Muscle of leg (tissue), 11 donors: Measurements from ENCODE around the gene TBC1D9B. TPM values are rescaled to one million over a fixed set of nuclear protein-coding genes. Genes with fewer than 3 reads are reported as not detected.
"Not testable (repeated sequence)": the region's sequence is repeated elsewhere in the genome, so short reads cannot be mapped to it uniquely, and the experiment has no call there.

Experiments
- DNase-seq: peaks from one replicate; pipeline ENCODE4 v3.0.0; 2013
- H3K27ac ChIP-seq: one replicate; pipeline ENCODE4 v1.5.1; 2013; ENCODE audit warnings: mild to moderate bottlenecking, low read length, control low read depth
- H3K27me3 ChIP-seq: one replicate; pipeline ENCODE4 v1.6.1; 2013; ENCODE audit warnings: low read length; ENCODE audit not compliant: control insufficient read depth, insufficient read depth
- H3K36me3 ChIP-seq: one replicate; pipeline ENCODE4 v1.6.1; 2013; ENCODE audit warnings: low read length; ENCODE audit not compliant: control insufficient read depth, insufficient read depth
- H3K4me1 ChIP-seq: one replicate; pipeline ENCODE4 v1.6.1; 2013; ENCODE audit warnings: low read length; ENCODE audit not compliant: control insufficient read depth, insufficient read depth
- H3K4me3 ChIP-seq: one replicate; pipeline ENCODE4 v1.5.1; 2013; ENCODE audit warnings: low read length, control low read depth
- H3K9me3 ChIP-seq: replicated peaks from 2 replicates; pipeline ENCODE4 v1.6.1; 2013; ENCODE audit warnings: low read depth, low read length; ENCODE audit not compliant: control insufficient read depth
- WGBS: methylation state at CpG from one replicate; pipeline ENCODE4 v1.1.5; 2013; ENCODE audit warnings: missing lambda C conversion rate; ENCODE audit not compliant: insufficient coverage; 5-methylcytosine and 5-hydroxymethylcytosine counted together
- polyA plus RNA-seq, 8 donors: library from polyadenylated mRNA; unstranded; fragments of 120-200 nt; gene quantifications; one replicate each; pipeline versions ENCODE4 v1.2.1 to v1.2.3, GENCODE V29; 2013; ENCODE audit warnings: inconsistent platforms in 1 of 8, low replicate concordance in 1 of 8; ENCODE audit not compliant: insufficient read length in 8 of 8, insufficient read depth in 1 of 8
- total RNA-seq: library from RNA; stranded (reverse); fragments of 120-200 nt; gene quantifications from one replicate; pipeline ENCODE4 v1.2.4, GENCODE V29; 2013

Gene TBC1D9B
- total and polyA plus RNA-seq, 9 donors, result 20.1 to 71.7 (median 53.8) TPM

GRCh38 chr5:179878222-179879002 lies 29.3 kb downstream of the TBC1D9B start:
- Histone ChIP-seq H3K36me3 (peaks cover 74% of the 10 kb centered on the region), H3K4me3 (no peak overlapping the region), H3K27ac (no peak overlapping the region), H3K9me3 (peaks cover 10% of the 10 kb centered on the region), H3K4me1 (no peaks in the 10 kb centered on the region), H3K27me3 (no peaks in the 10 kb centered on the region)
- no peak for DNase-seq
- 94% methylated on average over 24 of the region's 26 CpGs for WGBS

GRCh38 chr5:179876610-179876952 lies 31.1 kb downstream of the TBC1D9B start:
- no peaks in the 10 kb centered on the region for H3K27me3 ChIP-seq
- 100% methylated on average over 1 of the region's 3 CpGs for WGBS

GRCh38 chr5:179875741-179876609 lies 31.7 kb downstream of the TBC1D9B start:
- H3K36me3 ChIP-seq, result peaks cover 80% of the 10 kb centered on the region
- H3K4me1 ChIP-seq, result peaks cover 4% of the 10 kb centered on the region
- no peaks in the 10 kb centered on the region for H3K9me3 ChIP-seq
- DNase-seq, result no peak
- H3K27me3 ChIP-seq, result no peaks in the 10 kb centered on the region
- no peak overlapping the region for H3K27ac ChIP-seq
- H3K4me3 ChIP-seq, result no peak overlapping the region
- WGBS, result 93% methylated on average over 6 of the region's 16 CpGs

More at GRCh38 chr5:179876610-179876952, 31.1 kb downstream of the TBC1D9B start:
- H3K4me1 ChIP-seq, result peaks cover 4% of the 10 kb centered on the region
- peaks cover 79% of the 10 kb centered on the region for H3K36me3 ChIP-seq
- no peaks in the 10 kb centered on the region for H3K9me3 ChIP-seq
- no peak overlapping the region for H3K4me3 ChIP-seq
- no peak for DNase-seq
- no peak overlapping the region for H3K27ac ChIP-seq

- H3K4me3 ChIP-seq, result no peak overlapping the region
- peaks cover 4% of the 10 kb centered on the region for H3K4me1 ChIP-seq
- WGBS, result 94% methylated on average over 26 of the region's 28 CpGs
- H3K27me3 ChIP-seq, result no peaks in the 10 kb centered on the region
- no peak overlapping the region for H3K27ac ChIP-seq
- H3K9me3 ChIP-seq, result no peaks in the 10 kb centered on the region
- H3K36me3 ChIP-seq, result peaks cover 86% of the 10 kb centered on the region
- DNase-seq, result no peak
These were observed 33.0 kb downstream of the TBC1D9B start for GRCh38 chr5:179874536-179875292.

GRCh38 chr5:179874136-179874535 lies 33.6 kb downstream of the TBC1D9B start:
- no peaks in the 10 kb centered on the region for H3K27me3 ChIP-seq
- H3K4me3 ChIP-seq, result no peak overlapping the region
- no peaks in the 10 kb centered on the region for H3K9me3 ChIP-seq
- no peak overlapping the region for H3K27ac ChIP-seq
- 83% methylated on average over 3 of the region's 3 CpGs for WGBS
- peaks cover 4% of the 10 kb centered on the region for H3K4me1 ChIP-seq
- DNase-seq, result no peak
- H3K36me3 ChIP-seq, result peaks cover 85% of the 10 kb centered on the region

GRCh38 chr5:179873588-179874110 lies 34.0 kb downstream of the TBC1D9B start:
- no peak for DNase-seq
- no peaks in the 10 kb centered on the region for H3K9me3 ChIP-seq
- no peaks in the 10 kb centered on the region for H3K27me3 ChIP-seq
- no peak overlapping the region for H3K27ac ChIP-seq
- peaks cover 84% of the 10 kb centered on the region for H3K36me3 ChIP-seq
- no peak overlapping the region for H3K4me3 ChIP-seq
- whole genome bisulfite sequencing, result 94% methylated on average over 4 of the region's 7 CpGs
- H3K4me1 ChIP-seq, result peaks cover 4% of the 10 kb centered on the region

- H3K27ac ChIP-seq, result no peak overlapping the region
- no peak for DNase-seq
- H3K36me3 ChIP-seq, result peaks cover 81% of the 10 kb centered on the region
- no peak overlapping the region for H3K4me3 ChIP-seq
- no peaks in the 10 kb centered on the region for H3K27me3 ChIP-seq
- WGBS, result 94% methylated on average over 7 of the region's 14 CpGs
- peaks cover 4% of the 10 kb centered on the region for H3K4me1 ChIP-seq
- no peaks in the 10 kb centered on the region for H3K9me3 ChIP-seq
These were observed 34.7 kb downstream of the TBC1D9B start for GRCh38 chr5:179872828-179873575.

- Histone ChIP-seq H3K4me1 (peaks cover 4% of the 10 kb centered on the region), H3K9me3 (no peaks in the 10 kb centered on the region), H3K27ac (peak overlapping the region; percentile 20), H3K4me3 (no peak overlapping the region), H3K27me3 (no peaks in the 10 kb centered on the region), H3K36me3 (peaks cover 84% of the 10 kb centered on the region)
- 67% methylated on average over 12 of the region's 18 CpGs for WGBS
- peak; percentile 52 for DNase-seq
These were observed 35.5 kb downstream of the TBC1D9B start for GRCh38 chr5:179872055-179872827.

- not testable (repeated sequence) for H3K4me3 ChIP-seq, H3K27me3 ChIP-seq, H3K4me1 ChIP-seq, H3K9me3 ChIP-seq
- Histone ChIP-seq H3K36me3 (peaks cover 86% of the 10 kb centered on the region), H3K27ac (peak overlapping the region; percentile 6)
- no CpG with 5 or more reads among the region's 14 CpGs for WGBS
- DNase-seq, result peak; percentile 83
These were observed 36.2 kb downstream of the TBC1D9B start for GRCh38 chr5:179871533-179871932.
